HEK293 (cell line): ENCODE results near the gene MARF1.
A peak's percentile ranks its signal among the peaks of the same experiment; 100 is the strongest.

Experiments
- HOXA7 ChIP-seq: sonication (generic); formaldehyde crosslinking; IDR thresholded peaks from 2 replicates; pipeline ENCODE4 v1.8.1; 2022; ENCODE audit warnings: missing genetic modification reagents, borderline replicate concordance
- KLF16 ChIP-seq: fragments of 450-650 bp; formaldehyde crosslinking; IDR thresholded peaks from 2 replicates; pipeline ENCODE4 v1.5.1; 2017; ENCODE audit warnings: missing biosample characterization, missing genetic modification characterization
- KLF9 ChIP-seq: fragments of 450-650 bp; formaldehyde crosslinking; IDR thresholded peaks from 2 replicates; pipeline ENCODE4 v1.5.1; 2016; ENCODE audit warnings: missing biosample characterization, missing genetic modification characterization, low read depth
- PATZ1 ChIP-seq: fragments of 450-650 bp; formaldehyde crosslinking; IDR thresholded peaks from 2 replicates; pipeline ENCODE4 v1.5.1; 2016; ENCODE audit warnings: missing biosample characterization, missing genetic modification characterization
- SP3 ChIP-seq: fragments of 450-650 bp; formaldehyde crosslinking; IDR thresholded peaks from 2 replicates; pipeline ENCODE4 v1.5.1; 2016; ENCODE audit warnings: missing biosample characterization, missing genetic modification characterization
- YY1 ChIP-seq: fragments of 450-650 bp; formaldehyde crosslinking; IDR thresholded peaks from 2 replicates; pipeline ENCODE4 v1.5.1; 2018; ENCODE audit warnings: missing biosample characterization, missing genetic modification characterization
- ZBTB8A ChIP-seq: fragments of 450-650 bp; formaldehyde crosslinking; IDR thresholded peaks from 2 replicates; pipeline ENCODE4 v1.5.1; 2016; ENCODE audit warnings: missing biosample characterization, missing genetic modification characterization
- ZFHX2 ChIP-seq: fragments of 450-650 bp; formaldehyde crosslinking; conservative IDR thresholded peaks from 2 replicates; pipeline ENCODE4 v1.5.1; 2016; ENCODE audit warnings: missing biosample characterization, missing genetic modification characterization
- ZFP3 ChIP-seq: fragments of 450-650 bp; formaldehyde crosslinking; IDR thresholded peaks from 2 replicates; pipeline ENCODE4 v1.5.1; 2016; ENCODE audit warnings: low read depth, missing biosample characterization, missing genetic modification characterization
- ZNF169 ChIP-seq: fragments of 450-650 bp; formaldehyde crosslinking; IDR thresholded peaks from 2 replicates; pipeline ENCODE4 v1.5.1; 2016; ENCODE audit warnings: missing biosample characterization, missing genetic modification characterization
- ZNF302 ChIP-seq: fragments of 450-650 bp; formaldehyde crosslinking; IDR thresholded peaks from 2 replicates; pipeline ENCODE4 v1.5.1; 2016; ENCODE audit warnings: missing biosample characterization, missing genetic modification characterization, low read depth
- ZNF335 ChIP-seq: fragments of 450-650 bp; formaldehyde crosslinking; conservative IDR thresholded peaks from 2 replicates; pipeline ENCODE4 v1.5.1; 2016; ENCODE audit warnings: missing biosample characterization, missing genetic modification characterization
- ZNF341 ChIP-seq: fragments of 450-650 bp; formaldehyde crosslinking; IDR thresholded peaks from 2 replicates; pipeline ENCODE4; 2016; ENCODE audit warnings: low read depth, missing biosample characterization, missing genetic modification characterization
- ZNF416 ChIP-seq: fragments of 450-650 bp; formaldehyde crosslinking; IDR thresholded peaks from 2 replicates; pipeline ENCODE4 v1.5.1; 2016; ENCODE audit warnings: missing biosample characterization, missing genetic modification characterization
- ZNF48 ChIP-seq: fragments of 450-650 bp; formaldehyde crosslinking; IDR thresholded peaks from 2 replicates; pipeline ENCODE4 v1.5.1; 2016; ENCODE audit warnings: missing biosample characterization, missing genetic modification characterization
- ZNF501 ChIP-seq: fragments of 450-650 bp; formaldehyde crosslinking; IDR thresholded peaks from 2 replicates; pipeline ENCODE4 v1.5.1; 2016; ENCODE audit warnings: missing biosample characterization, missing genetic modification characterization
- ZNF521 ChIP-seq: fragments of 450-650 bp; formaldehyde crosslinking; IDR thresholded peaks from 2 replicates; pipeline ENCODE4 v1.5.1; 2017; ENCODE audit warnings: missing biosample characterization, mild to moderate bottlenecking, missing genetic modification characterization
- ZNF580 ChIP-seq: fragments of 450-650 bp; formaldehyde crosslinking; IDR thresholded peaks from 2 replicates; pipeline ENCODE4 v1.5.1; 2016; ENCODE audit warnings: missing biosample characterization, missing genetic modification characterization
- ZNF623 ChIP-seq: fragments of 450-650 bp; formaldehyde crosslinking; IDR thresholded peaks from 2 replicates; pipeline ENCODE4 v1.5.1; 2016; ENCODE audit warnings: missing biosample characterization, missing genetic modification characterization
- ZSCAN30 ChIP-seq: fragments of 450-650 bp; IDR thresholded peaks from 2 replicates; pipeline ENCODE4 v1.5.1; 2018; ENCODE audit warnings: missing biosample characterization, mild to moderate bottlenecking, missing genetic modification characterization, moderate library complexity
- ZXDB ChIP-seq: fragments of 450-650 bp; formaldehyde crosslinking; IDR thresholded peaks from 2 replicates; pipeline ENCODE4 v1.5.1; 2016; ENCODE audit warnings: missing biosample characterization, missing genetic modification characterization
- TF ChIP-seq, protein P1 (sequence below): fragments of 450-650 bp; formaldehyde crosslinking; IDR thresholded peaks from 2 replicates; pipeline ENCODE4 v1.5.1; 2016; ENCODE audit warnings: missing biosample characterization, missing genetic modification characterization
- TF ChIP-seq, protein P2 (sequence below): fragments of 450-650 bp; formaldehyde crosslinking; IDR thresholded peaks from 2 replicates; pipeline ENCODE4 v1.5.1; 2016; ENCODE audit warnings: missing biosample characterization, missing genetic modification characterization
- TF ChIP-seq, protein P3 (sequence below): fragments of 450-650 bp; formaldehyde crosslinking; IDR thresholded peaks from 2 replicates; pipeline ENCODE4 v1.5.1; 2017; ENCODE audit warnings: missing biosample characterization, mild to moderate bottlenecking, missing genetic modification characterization, moderate library complexity
- TF ChIP-seq, protein P4 (sequence below): fragments of 450-650 bp; formaldehyde crosslinking; conservative IDR thresholded peaks from 2 replicates; pipeline ENCODE4 v1.5.1; 2016; ENCODE audit warnings: low read depth, missing biosample characterization, missing genetic modification characterization

Gene MARF1

DNA sequence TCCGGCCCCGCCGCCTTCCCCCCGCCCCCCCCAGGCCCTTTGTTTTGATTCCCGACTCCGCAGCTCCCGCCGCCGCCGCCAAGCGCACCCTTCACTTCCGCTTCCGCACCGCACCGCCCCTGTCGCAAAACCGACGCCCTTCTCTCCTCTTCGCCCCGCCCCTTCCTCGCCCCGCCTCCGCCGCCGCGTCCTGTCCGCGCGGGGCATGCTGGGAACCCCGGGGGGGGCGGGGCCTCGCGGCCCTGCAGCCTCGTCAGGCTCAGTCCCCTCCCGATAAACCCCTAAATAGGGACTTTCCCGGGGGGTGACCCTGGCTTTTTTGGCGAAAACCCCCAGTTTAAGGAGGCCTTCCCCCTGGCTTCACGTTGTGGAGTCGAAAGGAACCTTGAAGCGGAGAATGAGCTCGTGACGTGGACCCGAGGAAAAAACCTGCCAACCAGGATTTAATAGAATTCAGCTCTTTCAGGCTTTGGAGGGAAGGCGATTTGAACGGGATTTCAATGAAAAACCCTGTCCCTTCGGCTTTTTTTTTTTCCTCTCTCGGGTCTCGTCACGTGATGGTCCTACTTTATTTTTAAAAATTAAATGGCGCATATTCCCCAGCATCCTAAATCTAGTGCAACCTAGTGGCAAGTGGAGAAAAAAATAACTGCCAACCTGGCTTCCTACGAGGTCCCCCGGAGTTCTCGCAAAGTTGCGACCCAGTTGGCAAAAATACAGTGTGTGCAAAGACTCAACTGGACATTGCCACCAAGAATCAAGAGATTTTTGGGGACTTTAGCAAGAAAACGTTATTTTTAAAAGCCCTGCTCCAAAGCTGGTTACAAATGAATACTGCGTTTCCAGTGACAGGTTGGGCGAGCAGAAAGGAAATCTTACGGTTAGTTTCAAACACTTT, at the start of gene MARF1 (continued):
- TF ChIP-seq PATZ1 (tag by site-specific recombination), result peak; percentile 49; the same call in 1 of the 2 replicates
- 0 out of 2 replicates have a peak, but pooled peaks have one; percentile 34 for TF ChIP-seq ZFHX2
- TF ChIP-seq ZNF48 (tag by site-specific recombination), result no peak
- no peak for TF ChIP-seq HOXA7 (CRISPR knock-in tag)
- TF ChIP-seq, protein P1, sequence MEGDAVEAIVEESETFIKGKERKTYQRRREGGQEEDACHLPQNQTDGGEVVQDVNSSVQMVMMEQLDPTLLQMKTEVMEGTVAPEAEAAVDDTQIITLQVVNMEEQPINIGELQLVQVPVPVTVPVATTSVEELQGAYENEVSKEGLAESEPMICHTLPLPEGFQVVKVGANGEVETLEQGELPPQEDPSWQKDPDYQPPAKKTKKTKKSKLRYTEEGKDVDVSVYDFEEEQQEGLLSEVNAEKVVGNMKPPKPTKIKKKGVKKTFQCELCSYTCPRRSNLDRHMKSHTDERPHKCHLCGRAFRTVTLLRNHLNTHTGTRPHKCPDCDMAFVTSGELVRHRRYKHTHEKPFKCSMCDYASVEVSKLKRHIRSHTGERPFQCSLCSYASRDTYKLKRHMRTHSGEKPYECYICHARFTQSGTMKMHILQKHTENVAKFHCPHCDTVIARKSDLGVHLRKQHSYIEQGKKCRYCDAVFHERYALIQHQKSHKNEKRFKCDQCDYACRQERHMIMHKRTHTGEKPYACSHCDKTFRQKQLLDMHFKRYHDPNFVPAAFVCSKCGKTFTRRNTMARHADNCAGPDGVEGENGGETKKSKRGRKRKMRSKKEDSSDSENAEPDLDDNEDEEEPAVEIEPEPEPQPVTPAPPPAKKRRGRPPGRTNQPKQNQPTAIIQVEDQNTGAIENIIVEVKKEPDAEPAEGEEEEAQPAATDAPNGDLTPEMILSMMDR (tag by site-specific recombination), result peak; percentile 45; the same call in 1 of the 2 replicates
- TF ChIP-seq ZNF169 (tag by site-specific recombination), result no peak
- peak; percentile 72 for TF ChIP-seq ZNF335 (tag by site-specific recombination)
- no peak for TF ChIP-seq ZNF521 (tag by site-specific recombination)
- TF ChIP-seq ZNF341 (tag by site-specific recombination), result no peak
- peak; percentile 88 for TF ChIP-seq KLF9 (tag by site-specific recombination)
- TF ChIP-seq, protein P2, sequence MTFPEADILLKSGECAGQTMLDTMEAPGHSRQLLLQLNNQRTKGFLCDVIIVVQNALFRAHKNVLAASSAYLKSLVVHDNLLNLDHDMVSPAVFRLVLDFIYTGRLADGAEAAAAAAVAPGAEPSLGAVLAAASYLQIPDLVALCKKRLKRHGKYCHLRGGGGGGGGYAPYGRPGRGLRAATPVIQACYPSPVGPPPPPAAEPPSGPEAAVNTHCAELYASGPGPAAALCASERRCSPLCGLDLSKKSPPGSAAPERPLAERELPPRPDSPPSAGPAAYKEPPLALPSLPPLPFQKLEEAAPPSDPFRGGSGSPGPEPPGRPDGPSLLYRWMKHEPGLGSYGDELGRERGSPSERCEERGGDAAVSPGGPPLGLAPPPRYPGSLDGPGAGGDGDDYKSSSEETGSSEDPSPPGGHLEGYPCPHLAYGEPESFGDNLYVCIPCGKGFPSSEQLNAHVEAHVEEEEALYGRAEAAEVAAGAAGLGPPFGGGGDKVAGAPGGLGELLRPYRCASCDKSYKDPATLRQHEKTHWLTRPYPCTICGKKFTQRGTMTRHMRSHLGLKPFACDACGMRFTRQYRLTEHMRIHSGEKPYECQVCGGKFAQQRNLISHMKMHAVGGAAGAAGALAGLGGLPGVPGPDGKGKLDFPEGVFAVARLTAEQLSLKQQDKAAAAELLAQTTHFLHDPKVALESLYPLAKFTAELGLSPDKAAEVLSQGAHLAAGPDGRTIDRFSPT (tag by site-specific recombination), result no peak
- TF ChIP-seq, protein P3, sequence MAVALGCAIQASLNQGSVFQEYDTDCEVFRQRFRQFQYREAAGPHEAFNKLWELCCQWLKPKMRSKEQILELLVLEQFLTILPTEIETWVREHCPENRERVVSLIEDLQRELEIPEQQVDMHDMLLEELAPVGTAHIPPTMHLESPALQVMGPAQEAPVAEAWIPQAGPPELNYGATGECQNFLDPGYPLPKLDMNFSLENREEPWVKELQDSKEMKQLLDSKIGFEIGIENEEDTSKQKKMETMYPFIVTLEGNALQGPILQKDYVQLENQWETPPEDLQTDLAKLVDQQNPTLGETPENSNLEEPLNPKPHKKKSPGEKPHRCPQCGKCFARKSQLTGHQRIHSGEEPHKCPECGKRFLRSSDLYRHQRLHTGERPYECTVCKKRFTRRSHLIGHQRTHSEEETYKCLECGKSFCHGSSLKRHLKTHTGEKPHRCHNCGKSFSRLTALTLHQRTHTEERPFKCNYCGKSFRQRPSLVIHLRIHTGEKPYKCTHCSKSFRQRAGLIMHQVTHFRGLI, result peak; percentile 71; the same call in 1 of the 2 replicates
- no peak for TF ChIP-seq ZNF302 (tag by site-specific recombination)
- TF ChIP-seq ZSCAN30, result peak; percentile 78
- 0 out of 2 replicates have a peak, but pooled peaks have one; percentile 16 for TF ChIP-seq ZNF580 (tag by site-specific recombination)
- TF ChIP-seq ZNF416 (tag by site-specific recombination), result no peak
- TF ChIP-seq ZFP3 (tag by site-specific recombination), result no peak
- peak; percentile 92 for TF ChIP-seq SP3 (tag by site-specific recombination)
- TF ChIP-seq, protein P4, sequence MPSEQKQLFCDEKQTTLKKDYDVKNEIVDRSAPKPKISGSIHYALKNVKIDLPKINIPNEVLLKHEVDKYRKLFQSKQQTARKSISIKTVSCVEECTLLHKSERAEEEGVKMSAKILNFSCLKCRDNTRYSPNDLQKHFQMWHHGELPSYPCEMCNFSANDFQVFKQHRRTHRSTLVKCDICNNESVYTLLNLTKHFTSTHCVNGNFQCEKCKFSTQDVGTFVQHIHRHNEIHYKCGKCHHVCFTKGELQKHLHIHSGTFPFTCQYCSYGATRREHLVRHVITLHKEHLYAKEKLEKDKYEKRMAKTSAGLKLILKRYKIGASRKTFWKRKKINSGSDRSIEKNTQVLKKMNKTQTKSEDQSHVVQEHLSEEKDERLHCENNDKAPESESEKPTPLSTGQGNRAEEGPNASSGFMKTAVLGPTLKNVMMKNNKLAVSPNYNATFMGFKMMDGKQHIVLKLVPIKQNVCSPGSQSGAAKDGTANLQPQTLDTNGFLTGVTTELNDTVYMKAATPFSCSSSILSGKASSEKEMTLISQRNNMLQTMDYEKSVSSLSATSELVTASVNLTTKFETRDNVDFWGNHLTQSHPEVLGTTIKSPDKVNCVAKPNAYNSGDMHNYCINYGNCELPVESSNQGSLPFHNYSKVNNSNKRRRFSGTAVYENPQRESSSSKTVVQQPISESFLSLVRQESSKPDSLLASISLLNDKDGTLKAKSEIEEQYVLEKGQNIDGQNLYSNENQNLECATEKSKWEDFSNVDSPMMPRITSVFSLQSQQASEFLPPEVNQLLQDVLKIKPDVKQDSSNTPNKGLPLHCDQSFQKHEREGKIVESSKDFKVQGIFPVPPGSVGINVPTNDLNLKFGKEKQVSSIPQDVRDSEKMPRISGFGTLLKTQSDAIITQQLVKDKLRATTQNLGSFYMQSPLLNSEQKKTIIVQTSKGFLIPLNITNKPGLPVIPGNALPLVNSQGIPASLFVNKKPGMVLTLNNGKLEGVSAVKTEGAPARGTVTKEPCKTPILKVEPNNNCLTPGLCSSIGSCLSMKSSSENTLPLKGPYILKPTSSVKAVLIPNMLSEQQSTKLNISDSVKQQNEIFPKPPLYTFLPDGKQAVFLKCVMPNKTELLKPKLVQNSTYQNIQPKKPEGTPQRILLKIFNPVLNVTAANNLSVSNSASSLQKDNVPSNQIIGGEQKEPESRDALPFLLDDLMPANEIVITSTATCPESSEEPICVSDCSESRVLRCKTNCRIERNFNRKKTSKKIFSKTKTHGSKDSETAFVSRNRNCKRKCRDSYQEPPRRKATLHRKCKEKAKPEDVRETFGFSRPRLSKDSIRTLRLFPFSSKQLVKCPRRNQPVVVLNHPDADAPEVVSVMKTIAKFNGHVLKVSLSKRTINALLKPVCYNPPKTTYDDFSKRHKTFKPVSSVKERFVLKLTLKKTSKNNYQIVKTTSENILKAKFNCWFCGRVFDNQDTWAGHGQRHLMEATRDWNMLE (tag by site-specific recombination), result peak; percentile 37; the same call in 1 of the 2 replicates
- TF ChIP-seq ZNF623 (tag by site-specific recombination), result peak; percentile 16; the same call in 1 of the 2 replicates
- 0 out of 2 replicates have a peak, but pooled peaks have one; percentile 24 for TF ChIP-seq KLF16 (tag by site-specific recombination)
- 0 out of 2 replicates have a peak, but pooled peaks have one; percentile 8 for TF ChIP-seq ZBTB8A (tag by site-specific recombination)
- TF ChIP-seq ZNF501 (tag by site-specific recombination), result no peak
- peak; percentile 39; the same call in 1 of the 2 replicates for TF ChIP-seq YY1
- peak; percentile 28 for TF ChIP-seq ZXDB (tag by site-specific recombination)
